ENCODE data around the gene CAMSAP3.

- TF ChIP-seq, protein P1, sequence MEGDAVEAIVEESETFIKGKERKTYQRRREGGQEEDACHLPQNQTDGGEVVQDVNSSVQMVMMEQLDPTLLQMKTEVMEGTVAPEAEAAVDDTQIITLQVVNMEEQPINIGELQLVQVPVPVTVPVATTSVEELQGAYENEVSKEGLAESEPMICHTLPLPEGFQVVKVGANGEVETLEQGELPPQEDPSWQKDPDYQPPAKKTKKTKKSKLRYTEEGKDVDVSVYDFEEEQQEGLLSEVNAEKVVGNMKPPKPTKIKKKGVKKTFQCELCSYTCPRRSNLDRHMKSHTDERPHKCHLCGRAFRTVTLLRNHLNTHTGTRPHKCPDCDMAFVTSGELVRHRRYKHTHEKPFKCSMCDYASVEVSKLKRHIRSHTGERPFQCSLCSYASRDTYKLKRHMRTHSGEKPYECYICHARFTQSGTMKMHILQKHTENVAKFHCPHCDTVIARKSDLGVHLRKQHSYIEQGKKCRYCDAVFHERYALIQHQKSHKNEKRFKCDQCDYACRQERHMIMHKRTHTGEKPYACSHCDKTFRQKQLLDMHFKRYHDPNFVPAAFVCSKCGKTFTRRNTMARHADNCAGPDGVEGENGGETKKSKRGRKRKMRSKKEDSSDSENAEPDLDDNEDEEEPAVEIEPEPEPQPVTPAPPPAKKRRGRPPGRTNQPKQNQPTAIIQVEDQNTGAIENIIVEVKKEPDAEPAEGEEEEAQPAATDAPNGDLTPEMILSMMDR (IDR thresholded peaks at IDR 0.05): no peak
- TF ChIP-seq POLR2A (IDR thresholded peaks at IDR 0.05): no peak
- TF ChIP-seq POLR2AphosphoS5 (IDR thresholded peaks at IDR 0.05): no peak
Measured at GRCh38 chr19:7655581-7655980, 59.9 kb downstream of the CAMSAP3 start.
